ENCODE data around the gene FGD4.

DNA sequence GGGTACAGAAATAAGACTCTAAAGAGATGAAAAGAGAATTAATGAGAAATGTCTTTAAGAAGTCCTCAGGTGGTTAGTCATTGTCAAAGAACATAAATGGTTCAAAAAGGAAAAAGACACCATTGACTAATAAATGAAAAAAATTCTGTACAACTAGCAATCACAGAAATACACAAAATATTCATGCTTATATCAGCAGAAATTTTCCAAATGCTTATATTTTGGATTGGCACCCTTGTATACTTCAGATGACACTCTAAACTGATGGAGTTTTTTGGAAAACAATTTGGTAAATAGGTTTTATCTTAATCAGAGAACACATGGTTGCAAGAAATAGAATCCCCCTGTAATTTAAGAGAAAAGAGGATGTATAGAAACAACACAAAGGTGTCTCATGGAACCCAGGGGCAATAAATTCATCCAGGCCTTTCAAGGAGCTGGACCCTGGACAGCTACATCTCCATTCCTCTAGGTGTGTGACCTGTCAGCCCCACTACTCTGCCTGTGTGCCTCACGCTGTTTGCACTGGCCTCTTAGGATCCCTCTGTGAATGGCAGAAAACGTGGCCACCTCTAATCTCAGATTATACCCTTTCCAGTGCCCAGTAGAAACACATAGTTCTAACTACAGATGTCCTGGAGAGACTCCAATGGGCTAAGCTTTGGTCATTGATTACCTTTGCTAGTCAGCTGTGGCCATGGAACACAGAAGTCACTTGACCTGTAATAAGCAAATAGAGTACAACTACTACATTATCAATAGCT is 110.2 kb downstream of the FGD4 start:
- TF ChIP-seq, protein P1, sequence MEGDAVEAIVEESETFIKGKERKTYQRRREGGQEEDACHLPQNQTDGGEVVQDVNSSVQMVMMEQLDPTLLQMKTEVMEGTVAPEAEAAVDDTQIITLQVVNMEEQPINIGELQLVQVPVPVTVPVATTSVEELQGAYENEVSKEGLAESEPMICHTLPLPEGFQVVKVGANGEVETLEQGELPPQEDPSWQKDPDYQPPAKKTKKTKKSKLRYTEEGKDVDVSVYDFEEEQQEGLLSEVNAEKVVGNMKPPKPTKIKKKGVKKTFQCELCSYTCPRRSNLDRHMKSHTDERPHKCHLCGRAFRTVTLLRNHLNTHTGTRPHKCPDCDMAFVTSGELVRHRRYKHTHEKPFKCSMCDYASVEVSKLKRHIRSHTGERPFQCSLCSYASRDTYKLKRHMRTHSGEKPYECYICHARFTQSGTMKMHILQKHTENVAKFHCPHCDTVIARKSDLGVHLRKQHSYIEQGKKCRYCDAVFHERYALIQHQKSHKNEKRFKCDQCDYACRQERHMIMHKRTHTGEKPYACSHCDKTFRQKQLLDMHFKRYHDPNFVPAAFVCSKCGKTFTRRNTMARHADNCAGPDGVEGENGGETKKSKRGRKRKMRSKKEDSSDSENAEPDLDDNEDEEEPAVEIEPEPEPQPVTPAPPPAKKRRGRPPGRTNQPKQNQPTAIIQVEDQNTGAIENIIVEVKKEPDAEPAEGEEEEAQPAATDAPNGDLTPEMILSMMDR (IDR thresholded peaks at IDR 0.05) = no peak
- no peak for TF ChIP-seq POLR2A (IDR thresholded peaks at IDR 0.05)
